Measurements from ENCODE around the gene PRAMEF6. TPM values are rescaled to one million over a fixed set of nuclear protein-coding genes. Genes with fewer than 3 reads are reported as not detected.

PRAMEF6 gene
- total and polyA plus RNA-seq, 2 donors from 2014 or later = not detected

Other genes with a start within 250 kb of the PRAMEF6 start
- gene AADACL3, start 231.5 kb downstream of the PRAMEF6 start, total RNA-seq = not detected
- not detected for gene AADACL3, start 231.5 kb downstream of the PRAMEF6 start, polyA plus RNA-seq (ENCODE audit: insufficient read depth, low read depth, low replicate concordance)
- gene CFAP107, start 201.4 kb downstream of the PRAMEF6 start, total RNA-seq = not detected
- gene CFAP107, start 201.4 kb downstream of the PRAMEF6 start, polyA plus RNA-seq (ENCODE audit: insufficient read depth, low read depth, low replicate concordance) = not detected
- gene PRAMEF12, start 173.8 kb downstream of the PRAMEF6 start, total RNA-seq = not detected
- not detected for gene PRAMEF12, start 173.8 kb downstream of the PRAMEF6 start, polyA plus RNA-seq (ENCODE audit: insufficient read depth, low read depth, low replicate concordance)
- gene PRAMEF1, start 156.2 kb downstream of the PRAMEF6 start, total RNA-seq = not detected
- gene PRAMEF1, start 156.2 kb downstream of the PRAMEF6 start, polyA plus RNA-seq (ENCODE audit: insufficient read depth, low read depth, low replicate concordance) = not detected
- not detected for gene PRAMEF11, start 116.2 kb downstream of the PRAMEF6 start, total RNA-seq
- gene PRAMEF11, start 116.2 kb downstream of the PRAMEF6 start, polyA plus RNA-seq (ENCODE audit: insufficient read depth, low read depth, low replicate concordance) = not detected
- gene HNRNPCL1, start 98.9 kb downstream of the PRAMEF6 start, total RNA-seq = not detected
- gene HNRNPCL1, start 98.9 kb downstream of the PRAMEF6 start, polyA plus RNA-seq (ENCODE audit: insufficient read depth, low read depth, low replicate concordance) = not detected
- not detected for gene PRAMEF2, start 90.5 kb downstream of the PRAMEF6 start, total RNA-seq
- not detected for gene PRAMEF2, start 90.5 kb downstream of the PRAMEF6 start, polyA plus RNA-seq (ENCODE audit: insufficient read depth, low read depth, low replicate concordance)
- not detected for gene PRAMEF4, start 61.4 kb downstream of the PRAMEF6 start, total RNA-seq
- gene PRAMEF4, start 61.4 kb downstream of the PRAMEF6 start, polyA plus RNA-seq (ENCODE audit: insufficient read depth, low read depth, low replicate concordance) = not detected
- gene PRAMEF10, start 49.3 kb downstream of the PRAMEF6 start, total RNA-seq = not detected
- gene PRAMEF10, start 49.3 kb downstream of the PRAMEF6 start, polyA plus RNA-seq (ENCODE audit: insufficient read depth, low read depth, low replicate concordance) = not detected
- gene PRAMEF7, start 31.0 kb downstream of the PRAMEF6 start, total RNA-seq = not detected
- gene PRAMEF7, start 31.0 kb downstream of the PRAMEF6 start, polyA plus RNA-seq (ENCODE audit: insufficient read depth, low read depth, low replicate concordance) = not detected
- not detected for gene PRAMEF27, start 109.0 kb upstream of the PRAMEF6 start, total RNA-seq
- gene PRAMEF27, start 109.0 kb upstream of the PRAMEF6 start, polyA plus RNA-seq (ENCODE audit: insufficient read depth, low read depth, low replicate concordance) = not detected
- not detected for gene HNRNPCL3, start 113.2 kb upstream of the PRAMEF6 start, total RNA-seq
- not detected for gene HNRNPCL3, start 113.2 kb upstream of the PRAMEF6 start, polyA plus RNA-seq (ENCODE audit: insufficient read depth, low read depth, low replicate concordance)
- not detected for gene PRAMEF25, start 123.2 kb upstream of the PRAMEF6 start, total RNA-seq
- gene PRAMEF25, start 123.2 kb upstream of the PRAMEF6 start, polyA plus RNA-seq (ENCODE audit: insufficient read depth, low read depth, low replicate concordance) = not detected
- not detected for gene HNRNPCL2, start 169.3 kb upstream of the PRAMEF6 start, total RNA-seq
- gene HNRNPCL2, start 169.3 kb upstream of the PRAMEF6 start, polyA plus RNA-seq (ENCODE audit: insufficient read depth, low read depth, low replicate concordance) = not detected
- gene PRAMEF26, start 208.4 kb upstream of the PRAMEF6 start, total RNA-seq = not detected
- gene PRAMEF26, start 208.4 kb upstream of the PRAMEF6 start, polyA plus RNA-seq (ENCODE audit: insufficient read depth, low read depth, low replicate concordance) = not detected
- gene HNRNPCL4, start 218.1 kb upstream of the PRAMEF6 start, total RNA-seq = not detected
- not detected for gene HNRNPCL4, start 218.1 kb upstream of the PRAMEF6 start, polyA plus RNA-seq (ENCODE audit: insufficient read depth, low read depth, low replicate concordance)
- gene PRAMEF9, start 224.3 kb upstream of the PRAMEF6 start, total RNA-seq = not detected
- not detected for gene PRAMEF9, start 224.3 kb upstream of the PRAMEF6 start, polyA plus RNA-seq (ENCODE audit: insufficient read depth, low read depth, low replicate concordance)

All from kidney (tissue), 2 donors.